SHP77 treated with DMSO at 0.1 percent for 48 hours (cell line): ENCODE measurements around the gene ACSM6.
A peak's percentile ranks its signal among the peaks of the same experiment; 100 is the strongest.
"Not testable (repeated sequence)": the region's sequence is repeated elsewhere in the genome, so short reads cannot be mapped to it uniquely, and the experiment has no call there.

Experiments
- DNase-seq: peaks from one replicate; lab custom pipeline; 2025; lab: John Stamatoyannopoulos, UW

Gene ACSM6

GRCh38 chr10:95214793-95215192 is 20.8 kb downstream of the ACSM6 start:
- no peak for DNase-seq

DNA sequence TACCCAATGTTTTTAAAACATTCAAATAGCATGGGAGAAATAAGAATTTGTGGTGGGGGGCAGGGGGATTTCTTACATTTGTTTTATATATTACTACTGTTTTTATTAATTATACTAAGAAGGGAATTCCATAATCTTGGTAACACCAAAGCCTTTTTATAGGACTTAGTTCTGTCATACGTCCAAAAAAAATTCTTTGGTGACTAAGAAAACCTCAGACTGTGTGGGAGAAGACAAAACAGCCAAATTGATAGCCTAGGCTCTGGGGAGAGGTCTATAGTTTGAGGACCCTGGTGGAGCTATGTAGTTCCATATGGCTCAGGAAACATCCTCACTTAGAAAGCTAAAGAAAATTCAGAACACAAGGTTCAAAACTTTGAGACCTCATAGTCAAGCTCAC is 23.4 kb downstream of the ACSM6 start:
- DNase-seq, result no peak

GRCh38 chr10:95220539-95220938 is 26.5 kb downstream of the ACSM6 start:
- DNase-seq, result no peak

- no peak for DNase-seq
Observed at GRCh38 chr10:95221124-95221523, 27.1 kb downstream of the ACSM6 start.

DNA sequence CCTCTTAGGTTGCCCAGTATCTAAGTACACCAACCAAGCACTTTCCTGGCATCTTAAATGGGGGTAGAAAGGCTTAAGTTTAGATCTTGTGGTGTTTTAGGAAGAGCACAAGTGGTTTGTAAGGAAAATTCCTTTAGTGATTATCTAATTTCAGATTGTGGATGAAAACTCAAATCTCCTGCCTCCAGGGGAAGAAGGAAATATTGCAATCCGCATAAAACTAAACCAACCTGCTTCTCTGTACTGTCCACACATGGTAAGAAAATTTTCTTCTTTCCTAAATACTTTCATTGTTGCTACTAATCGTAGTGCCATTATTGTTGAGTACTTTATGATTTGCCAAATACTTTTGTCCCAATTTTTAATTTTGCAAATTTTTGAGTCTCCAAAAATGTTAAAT is 31.1 kb downstream of the ACSM6 start:
- DNase-seq, result no peak

DNA sequence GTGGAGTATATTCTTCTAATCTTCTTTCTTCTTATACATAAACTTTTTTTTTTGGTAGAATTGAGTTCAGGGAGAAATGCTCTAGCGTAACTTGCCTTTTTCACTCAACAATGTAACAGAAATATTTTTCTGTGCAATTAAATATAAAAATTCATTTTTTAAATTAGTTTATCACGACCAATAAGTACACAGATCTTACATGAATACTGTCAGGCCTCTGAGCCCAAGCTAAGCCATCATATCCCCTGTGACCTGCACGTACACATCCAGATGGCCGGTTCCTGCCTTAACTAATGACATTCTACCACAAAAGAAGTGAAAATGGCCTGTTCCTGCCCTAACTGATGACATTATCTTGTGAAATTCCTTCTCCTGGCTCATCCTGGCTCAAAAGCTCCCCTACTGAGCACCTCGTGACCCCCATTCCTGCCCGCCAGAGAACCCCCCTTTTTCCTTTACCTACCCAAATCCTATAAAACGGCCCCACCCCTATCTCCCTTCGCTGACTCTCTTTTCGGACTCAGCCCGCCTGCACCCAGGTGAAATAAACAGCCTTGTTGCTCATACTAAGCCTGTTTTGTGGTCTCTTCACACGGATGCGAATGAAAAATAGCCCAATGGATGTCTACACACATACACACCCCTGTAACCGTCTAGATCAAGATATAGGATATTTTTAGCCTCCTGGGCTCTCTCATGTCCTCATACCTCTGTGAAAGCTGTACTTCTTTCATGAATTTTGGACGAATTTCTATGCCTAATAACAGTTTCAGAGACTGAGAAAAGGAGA is 35.1 kb downstream of the ACSM6 start:
- not testable (repeated sequence) for DNase-seq

- no peak for DNase-seq
Observed at GRCh38 chr10:95229724-95230627, 35.9 kb downstream of the ACSM6 start.

DNA sequence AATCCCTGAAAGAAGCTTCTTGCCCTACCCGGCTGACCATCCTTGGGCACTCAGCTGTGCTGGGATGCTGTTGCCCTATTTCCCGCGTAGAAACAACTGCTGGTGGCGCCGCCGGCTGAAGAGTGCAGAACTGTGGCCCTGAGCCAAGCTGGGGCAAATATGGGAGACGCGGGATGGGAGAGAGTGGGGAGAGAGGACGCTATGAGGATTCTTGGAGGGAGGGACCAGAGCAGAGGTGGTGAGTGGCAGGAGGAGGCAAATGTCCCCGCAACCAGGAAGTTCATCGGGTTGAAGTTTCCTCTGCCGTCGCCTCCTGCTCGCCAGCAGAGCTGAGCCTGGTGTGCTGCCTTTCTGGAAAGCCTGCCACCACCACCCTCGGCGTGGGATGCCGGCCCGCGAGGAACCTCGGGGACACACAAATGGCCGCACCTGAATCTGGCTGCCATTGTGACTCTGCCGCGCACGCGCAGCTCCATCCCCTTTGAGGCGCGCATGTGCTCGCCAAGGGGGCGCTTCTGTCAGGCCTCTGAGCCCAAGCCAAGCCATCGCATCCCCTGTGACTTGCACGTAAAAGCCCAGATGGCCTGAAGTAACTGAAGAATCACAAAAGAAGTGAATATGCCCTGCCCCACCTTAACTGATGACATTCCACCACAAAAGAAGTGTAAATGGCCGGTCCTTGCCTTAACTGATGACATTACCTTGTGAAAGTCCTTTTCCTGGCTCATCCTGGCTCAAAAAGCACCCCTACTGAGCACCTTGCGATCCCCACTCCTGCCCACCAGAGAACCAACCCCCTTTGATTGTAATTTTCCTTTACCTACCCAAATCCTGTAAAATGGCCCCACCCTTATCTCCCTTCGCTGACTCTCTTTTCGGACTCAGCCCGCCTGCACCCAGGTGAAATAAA is 36.9 kb downstream of the ACSM6 start:
- DNase-seq, result not testable (repeated sequence)

- DNase-seq, result no peak
Observed at GRCh38 chr10:95233377-95234034, 39.5 kb downstream of the ACSM6 start.

DNA sequence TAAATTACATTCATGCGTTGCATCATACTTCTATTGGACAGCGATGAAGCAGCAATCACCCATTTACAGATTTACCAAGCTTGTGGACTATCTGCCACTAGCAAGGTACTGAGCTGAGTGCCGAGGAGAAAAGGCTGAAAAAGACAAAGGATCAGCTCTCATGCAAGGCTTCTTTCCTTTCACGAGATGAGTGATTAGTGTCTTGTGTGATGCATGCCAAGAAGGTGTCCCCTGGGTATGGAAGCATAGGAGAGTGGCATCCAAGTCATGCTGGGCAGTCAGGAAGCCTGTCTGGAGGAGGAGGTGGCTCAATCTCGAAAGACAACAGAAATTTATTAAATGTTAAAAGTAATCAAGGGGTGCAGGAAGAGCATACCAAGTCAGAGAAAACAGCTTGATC is 40.9 kb downstream of the ACSM6 start:
- no peak for DNase-seq

DNA sequence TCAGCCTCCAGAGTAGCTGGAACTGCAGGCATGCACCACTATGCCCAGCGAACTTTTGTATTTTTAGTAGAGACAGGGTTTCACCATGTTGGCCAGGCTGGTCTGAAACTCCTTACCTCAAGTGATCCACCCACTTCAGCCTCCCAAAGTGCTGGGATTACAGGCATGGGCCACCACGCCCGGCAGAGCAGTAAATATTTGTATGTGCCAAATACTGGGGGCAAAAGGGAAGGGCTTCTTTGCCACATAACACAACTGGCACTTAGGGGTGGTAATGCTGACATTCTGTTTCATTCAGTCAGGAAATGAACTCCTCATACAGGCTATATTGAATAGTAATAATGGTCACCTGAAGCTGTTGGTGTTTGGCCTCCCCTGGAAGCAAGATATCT is 41.6 kb downstream of the ACSM6 start:
- no peak for DNase-seq

- DNase-seq, result no peak
Observed at GRCh38 chr10:95236068-95236903, 42.2 kb downstream of the ACSM6 start.

DNA sequence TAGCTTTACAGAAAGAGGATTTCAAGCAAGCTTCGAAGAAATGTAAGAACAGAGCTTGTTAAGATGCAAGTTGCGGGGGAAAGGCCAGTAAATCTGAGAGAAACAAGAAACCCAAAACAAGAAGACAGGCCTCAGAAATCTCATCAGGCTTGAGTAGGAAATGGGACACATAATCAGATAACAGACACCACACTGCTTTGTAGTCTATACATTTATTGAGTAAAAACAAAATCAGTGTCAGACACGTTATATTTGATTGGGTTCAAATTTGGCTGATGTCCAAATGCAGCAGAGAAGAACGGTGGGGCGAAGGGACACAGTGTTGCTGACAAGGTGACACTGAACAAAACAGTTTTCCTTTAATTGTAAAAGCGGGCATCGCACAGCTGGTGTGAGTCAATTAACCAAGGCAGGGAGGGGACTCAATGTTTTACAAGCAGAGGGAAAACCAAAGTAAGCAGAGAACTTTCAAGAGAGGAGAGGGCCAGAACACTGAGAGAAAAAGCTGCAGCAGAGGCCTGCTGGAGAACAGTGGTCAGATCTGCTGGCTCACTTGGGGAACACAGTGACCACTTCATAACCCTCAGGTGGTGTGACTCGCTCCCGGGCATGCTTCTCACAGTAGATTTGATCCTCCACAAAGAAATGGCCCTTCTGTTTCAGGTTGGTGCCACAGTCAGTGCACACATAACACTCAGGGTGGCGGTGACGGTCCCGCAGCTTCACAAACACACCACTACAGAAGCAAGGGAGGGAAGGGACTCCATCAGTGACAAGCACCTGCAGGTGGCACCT is 43.5 kb downstream of the ACSM6 start:
- no peak for DNase-seq

DNA sequence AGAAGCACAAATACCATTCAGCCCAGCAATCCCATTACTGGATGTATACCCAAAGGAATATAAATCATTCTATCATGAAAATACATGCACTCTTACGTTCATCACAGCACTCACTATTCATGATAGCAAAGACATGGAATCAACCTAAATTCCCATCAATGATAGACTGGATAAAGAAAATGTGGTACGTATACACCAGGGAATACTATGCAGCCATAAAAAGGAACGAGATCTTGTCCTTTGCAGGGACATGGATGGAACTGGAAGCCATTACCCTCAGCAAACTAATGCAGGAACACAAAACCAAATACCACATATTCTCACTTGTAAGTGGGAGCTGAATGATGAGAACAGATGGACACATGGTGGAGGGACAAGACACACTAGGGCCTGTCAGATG is 46.1 kb downstream of the ACSM6 start:
- DNase-seq, result not testable (repeated sequence)

DNA sequence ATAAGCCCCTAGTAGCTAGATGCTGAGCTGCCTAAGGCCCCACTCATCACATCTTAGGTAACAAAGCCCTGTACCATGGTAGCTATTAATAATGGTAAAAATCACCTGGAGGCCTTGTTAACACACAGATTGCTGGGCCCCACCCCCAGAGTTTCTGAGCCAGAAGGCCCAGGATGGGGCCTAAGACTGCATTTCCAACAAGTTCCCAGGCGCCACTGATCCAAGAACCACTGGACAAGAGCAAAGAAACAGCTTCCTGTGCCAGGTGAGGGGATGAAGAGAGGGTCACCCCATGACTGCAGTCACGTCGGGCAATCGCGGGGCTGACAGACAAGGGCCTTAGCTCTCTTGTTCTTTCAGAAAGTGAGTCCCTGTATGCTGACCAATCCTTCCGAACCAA is 46.8 kb downstream of the ACSM6 start:
- DNase-seq, result no peak

GRCh38 chr10:95241533-95241932 is 47.5 kb downstream of the ACSM6 start:
- no peak for DNase-seq

- peak; percentile 20 for DNase-seq
Observed at GRCh38 chr10:95242581-95243317, 48.7 kb downstream of the ACSM6 start.

- no peak for DNase-seq
Observed at GRCh38 chr10:95243318-95243617, 49.2 kb downstream of the ACSM6 start.

DNA sequence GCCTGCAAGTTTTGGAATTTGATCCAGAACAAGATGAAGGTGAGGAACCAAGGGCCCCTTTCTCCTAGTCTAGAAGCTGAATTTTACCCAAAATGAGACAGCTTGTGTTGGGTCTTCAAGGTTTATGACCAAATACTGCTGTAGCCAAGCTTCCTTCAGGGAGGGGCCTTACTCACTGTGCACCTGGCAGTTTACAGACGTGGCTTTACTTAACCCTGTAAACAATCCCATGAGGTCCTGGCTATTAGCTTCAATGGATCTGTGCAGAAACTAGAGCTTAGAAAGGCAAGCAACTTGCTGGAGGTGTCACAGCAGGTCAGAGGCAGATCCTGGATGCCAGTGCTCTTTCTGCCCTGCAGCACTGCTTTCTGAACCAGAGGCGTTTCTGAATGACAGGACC is 50.1 kb downstream of the ACSM6 start:
- no peak for DNase-seq
